Measurements from ENCODE around the gene ALDH5A1.

ALDH5A1 gene

DNA sequence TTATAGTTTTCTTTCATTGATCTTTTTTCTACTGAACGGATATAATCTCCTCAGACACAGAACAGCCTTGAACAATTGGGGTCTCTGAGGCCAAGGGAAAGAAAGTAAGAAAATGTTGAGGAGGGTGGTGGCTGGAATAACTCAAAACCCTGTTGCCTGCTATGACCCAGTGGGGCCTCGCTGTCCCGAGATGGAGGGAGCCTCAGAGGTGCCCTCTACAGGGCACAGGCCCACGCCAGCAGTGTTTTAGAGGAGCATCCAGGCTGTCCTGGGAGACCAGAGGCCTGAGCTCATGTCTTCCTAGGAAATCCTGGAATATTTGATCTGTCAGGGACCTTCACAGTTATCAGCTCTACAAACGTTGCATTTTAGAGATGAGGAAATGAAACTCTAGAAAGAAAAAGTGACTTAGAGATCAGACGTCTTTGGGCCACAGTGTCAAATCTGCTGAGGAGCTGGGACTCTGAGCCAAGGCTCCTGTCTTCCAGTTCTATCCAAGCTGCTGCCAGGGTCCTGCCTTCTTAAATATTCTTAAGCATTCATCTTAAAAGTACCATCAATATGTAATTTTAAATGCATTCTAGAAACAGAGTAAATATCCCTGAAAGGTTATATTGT lies 26.3 kb downstream of the ALDH5A1 start:
- no peak for TF ChIP-seq FOXP2 (optimal IDR thresholded peaks at IDR 0.05; ENCODE audit: borderline replicate concordance, extremely low read depth, extremely low read length, insufficient read depth)
- no peak for TF ChIP-seq SIN3A (IDR thresholded peaks at IDR 0.05; ENCODE audit: borderline replicate concordance, insufficient read depth, low read length)
- TF ChIP-seq, protein P1, sequence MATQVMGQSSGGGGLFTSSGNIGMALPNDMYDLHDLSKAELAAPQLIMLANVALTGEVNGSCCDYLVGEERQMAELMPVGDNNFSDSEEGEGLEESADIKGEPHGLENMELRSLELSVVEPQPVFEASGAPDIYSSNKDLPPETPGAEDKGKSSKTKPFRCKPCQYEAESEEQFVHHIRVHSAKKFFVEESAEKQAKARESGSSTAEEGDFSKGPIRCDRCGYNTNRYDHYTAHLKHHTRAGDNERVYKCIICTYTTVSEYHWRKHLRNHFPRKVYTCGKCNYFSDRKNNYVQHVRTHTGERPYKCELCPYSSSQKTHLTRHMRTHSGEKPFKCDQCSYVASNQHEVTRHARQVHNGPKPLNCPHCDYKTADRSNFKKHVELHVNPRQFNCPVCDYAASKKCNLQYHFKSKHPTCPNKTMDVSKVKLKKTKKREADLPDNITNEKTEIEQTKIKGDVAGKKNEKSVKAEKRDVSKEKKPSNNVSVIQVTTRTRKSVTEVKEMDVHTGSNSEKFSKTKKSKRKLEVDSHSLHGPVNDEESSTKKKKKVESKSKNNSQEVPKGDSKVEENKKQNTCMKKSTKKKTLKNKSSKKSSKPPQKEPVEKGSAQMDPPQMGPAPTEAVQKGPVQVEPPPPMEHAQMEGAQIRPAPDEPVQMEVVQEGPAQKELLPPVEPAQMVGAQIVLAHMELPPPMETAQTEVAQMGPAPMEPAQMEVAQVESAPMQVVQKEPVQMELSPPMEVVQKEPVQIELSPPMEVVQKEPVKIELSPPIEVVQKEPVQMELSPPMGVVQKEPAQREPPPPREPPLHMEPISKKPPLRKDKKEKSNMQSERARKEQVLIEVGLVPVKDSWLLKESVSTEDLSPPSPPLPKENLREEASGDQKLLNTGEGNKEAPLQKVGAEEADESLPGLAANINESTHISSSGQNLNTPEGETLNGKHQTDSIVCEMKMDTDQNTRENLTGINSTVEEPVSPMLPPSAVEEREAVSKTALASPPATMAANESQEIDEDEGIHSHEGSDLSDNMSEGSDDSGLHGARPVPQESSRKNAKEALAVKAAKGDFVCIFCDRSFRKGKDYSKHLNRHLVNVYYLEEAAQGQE (IDR thresholded peaks at IDR 0.05; ENCODE audit: insufficient read depth in 1 of 2, low read depth in 2 of 2, low read length in 2 of 2), result no peak
- no peak for TF ChIP-seq TAF1 (IDR thresholded peaks at IDR 0.05; ENCODE audit: borderline replicate concordance, insufficient read depth, low read length)
- no peak for TF ChIP-seq POLR2AphosphoS5 (IDR thresholded peaks at IDR 0.05; ENCODE audit: low read depth, low read length)

DNA sequence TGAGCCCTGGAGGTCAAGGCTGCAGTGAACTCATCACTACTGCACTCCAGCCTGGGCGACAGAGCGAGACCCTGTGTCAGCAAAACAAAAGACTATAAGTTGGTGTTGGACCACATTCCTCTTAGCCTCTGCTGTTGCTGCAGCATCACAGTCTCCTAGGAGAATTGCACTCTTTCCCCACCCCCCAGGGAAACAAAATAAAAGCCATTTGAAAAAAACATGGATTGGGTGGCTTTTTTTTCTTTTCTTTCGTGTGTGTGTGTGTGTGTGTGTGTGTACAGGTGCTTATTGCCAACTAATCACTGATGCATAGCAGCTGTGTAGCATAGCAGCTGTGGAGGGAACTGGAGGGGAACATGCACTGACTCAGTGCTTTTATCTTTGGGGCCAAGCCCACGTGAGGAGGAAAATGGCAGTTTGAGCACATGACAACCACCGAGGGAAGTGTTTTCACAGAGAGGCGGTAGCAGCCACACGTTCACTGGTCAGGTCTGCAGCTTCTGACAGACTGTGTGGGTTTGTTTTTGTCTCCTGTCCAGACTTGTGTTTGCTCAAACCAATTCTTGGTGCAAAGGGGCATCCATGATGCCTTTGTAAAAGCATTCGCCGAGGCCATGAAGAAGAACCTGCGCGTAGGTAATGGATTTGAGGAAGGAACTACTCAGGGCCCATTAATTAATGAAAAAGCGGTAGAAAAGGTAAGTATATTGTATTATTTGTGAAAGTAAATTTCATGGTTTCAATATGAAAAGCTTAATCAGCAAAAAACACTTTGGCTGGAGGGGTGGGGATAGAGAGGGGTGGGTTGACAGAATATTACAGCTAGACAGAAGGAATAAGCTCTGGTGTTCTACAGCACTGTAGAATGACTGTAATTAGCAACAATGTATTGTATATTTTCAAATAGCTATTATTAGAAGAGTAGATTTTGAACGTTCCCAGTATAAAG lies 27.7 kb downstream of the ALDH5A1 start:
- TF ChIP-seq, protein P1 (IDR thresholded peaks at IDR 0.05; ENCODE audit: insufficient read depth in 1 of 2, low read depth in 2 of 2, low read length in 2 of 2), result no peak
- TF ChIP-seq POLR2AphosphoS5 (IDR thresholded peaks at IDR 0.05; ENCODE audit: low read depth, low read length) (no peak), SIN3A (IDR thresholded peaks at IDR 0.05; ENCODE audit: borderline replicate concordance, insufficient read depth, low read length) (no peak), FOXP2 (optimal IDR thresholded peaks at IDR 0.05; ENCODE audit: borderline replicate concordance, extremely low read depth, extremely low read length, insufficient read depth) (no peak), TAF1 (IDR thresholded peaks at IDR 0.05; ENCODE audit: borderline replicate concordance, insufficient read depth, low read length) (no peak)

DNA sequence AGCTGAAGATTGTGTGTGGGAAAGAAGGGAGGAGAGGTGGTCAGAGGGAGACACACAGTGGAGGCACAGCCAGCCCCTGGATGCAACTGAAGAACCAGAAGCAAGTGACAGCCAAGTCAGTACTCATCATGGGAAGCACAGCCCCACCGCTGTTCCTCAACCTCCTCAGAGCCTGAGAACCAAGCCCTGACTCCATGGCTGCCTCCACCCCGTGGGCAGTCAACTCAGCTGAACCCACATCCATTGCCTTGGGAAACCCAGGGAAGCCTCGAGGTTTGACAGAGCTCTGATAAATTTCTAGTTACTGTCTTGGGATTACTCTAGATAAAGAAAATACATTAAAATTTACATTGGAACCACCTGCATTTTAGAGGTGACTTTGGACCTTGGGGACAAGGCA lies 29.6 kb downstream of the ALDH5A1 start:
- TF ChIP-seq POLR2AphosphoS5 (IDR thresholded peaks at IDR 0.05; ENCODE audit: low read depth, low read length) (no peak), TAF1 (IDR thresholded peaks at IDR 0.05; ENCODE audit: borderline replicate concordance, insufficient read depth, low read length) (no peak), FOXP2 (optimal IDR thresholded peaks at IDR 0.05; ENCODE audit: borderline replicate concordance, extremely low read depth, extremely low read length, insufficient read depth) (no peak), SIN3A (IDR thresholded peaks at IDR 0.05; ENCODE audit: borderline replicate concordance, insufficient read depth, low read length) (no peak)
- TF ChIP-seq, protein P1 (IDR thresholded peaks at IDR 0.05; ENCODE audit: insufficient read depth in 1 of 2, low read depth in 2 of 2, low read length in 2 of 2), result no peak

DNA sequence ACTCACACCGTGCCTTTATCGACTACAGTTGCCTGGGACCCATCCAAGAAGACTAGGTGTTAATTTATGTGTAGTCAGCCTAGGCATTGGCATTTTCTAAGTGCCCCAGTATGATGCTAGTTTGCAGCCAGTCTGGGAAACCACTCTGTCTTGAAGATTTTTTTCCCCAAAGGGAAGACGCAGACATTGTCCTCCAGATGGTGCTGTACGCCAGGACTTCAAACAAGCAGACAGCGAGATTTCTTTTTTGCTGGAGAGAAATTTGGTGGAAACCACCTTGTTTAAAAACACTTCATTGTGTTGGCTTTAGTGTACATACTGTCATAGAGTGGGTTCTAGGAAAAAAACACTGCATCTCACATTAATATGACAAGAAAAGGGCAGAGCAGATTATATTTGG lies 30.0 kb downstream of the ALDH5A1 start:
- TF ChIP-seq, protein P1 (IDR thresholded peaks at IDR 0.05; ENCODE audit: insufficient read depth in 1 of 2, low read depth in 2 of 2, low read length in 2 of 2), result no peak
- no peak for TF ChIP-seq TAF1 (IDR thresholded peaks at IDR 0.05; ENCODE audit: borderline replicate concordance, insufficient read depth, low read length)
- TF ChIP-seq POLR2AphosphoS5 (IDR thresholded peaks at IDR 0.05; ENCODE audit: low read depth, low read length), result no peak
- no peak for TF ChIP-seq FOXP2 (optimal IDR thresholded peaks at IDR 0.05; ENCODE audit: borderline replicate concordance, extremely low read depth, extremely low read length, insufficient read depth)

All from PFSK-1 (cell line).